HG02642 (cell line): ENCODE data around the gene IL21R.

Source experiments
- ATAC-seq: cut with Tn5 transposase; IDR thresholded peaks from one replicate; pipeline ENCODE4 v1.9.1; 2021; ENCODE audit warnings: mild to moderate bottlenecking; ENCODE audit not compliant: unreplicated experiment, poor library complexity

IL21R gene

DNA sequence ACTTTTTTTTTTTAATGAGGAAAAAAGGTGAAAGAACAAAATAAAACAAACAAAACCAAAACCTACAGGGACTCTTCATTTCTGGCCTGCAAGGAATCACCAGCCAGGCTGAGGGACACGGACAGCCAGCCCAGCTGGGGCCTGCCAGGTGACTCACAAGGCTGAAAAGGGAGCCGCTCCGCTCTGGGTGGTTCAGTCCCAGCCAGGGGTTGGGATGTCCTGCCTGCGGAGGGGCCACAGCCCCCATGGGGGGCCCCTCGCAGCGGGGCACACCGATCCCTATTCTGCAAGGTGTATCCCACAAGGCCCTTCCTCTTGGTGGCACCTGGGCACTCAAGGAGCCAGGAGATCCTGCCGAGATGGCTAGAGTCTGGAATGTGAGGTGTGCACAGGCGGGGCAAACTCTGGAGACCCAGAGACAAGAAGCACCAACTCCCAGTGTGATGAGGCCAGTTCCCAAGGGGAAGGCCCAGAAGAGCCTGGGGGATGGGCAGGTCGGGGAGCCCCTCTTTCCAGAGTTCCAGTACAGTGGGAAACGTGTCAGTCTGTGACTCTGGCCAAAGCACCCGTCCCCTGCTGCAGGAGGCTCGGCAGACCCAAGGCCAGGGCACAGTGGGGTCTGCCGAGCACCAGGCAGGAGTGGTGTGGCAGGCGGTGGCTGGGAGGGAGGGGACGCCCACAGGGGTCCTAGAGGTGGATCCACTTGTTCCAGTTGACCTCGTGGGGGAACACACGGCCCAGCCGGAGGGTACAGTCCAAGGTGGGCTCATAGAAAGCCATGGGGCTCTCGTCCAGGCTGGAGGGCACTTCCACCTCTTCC, 58.9 kb downstream of the IL21R start:
- ATAC-seq, result no peak

DNA sequence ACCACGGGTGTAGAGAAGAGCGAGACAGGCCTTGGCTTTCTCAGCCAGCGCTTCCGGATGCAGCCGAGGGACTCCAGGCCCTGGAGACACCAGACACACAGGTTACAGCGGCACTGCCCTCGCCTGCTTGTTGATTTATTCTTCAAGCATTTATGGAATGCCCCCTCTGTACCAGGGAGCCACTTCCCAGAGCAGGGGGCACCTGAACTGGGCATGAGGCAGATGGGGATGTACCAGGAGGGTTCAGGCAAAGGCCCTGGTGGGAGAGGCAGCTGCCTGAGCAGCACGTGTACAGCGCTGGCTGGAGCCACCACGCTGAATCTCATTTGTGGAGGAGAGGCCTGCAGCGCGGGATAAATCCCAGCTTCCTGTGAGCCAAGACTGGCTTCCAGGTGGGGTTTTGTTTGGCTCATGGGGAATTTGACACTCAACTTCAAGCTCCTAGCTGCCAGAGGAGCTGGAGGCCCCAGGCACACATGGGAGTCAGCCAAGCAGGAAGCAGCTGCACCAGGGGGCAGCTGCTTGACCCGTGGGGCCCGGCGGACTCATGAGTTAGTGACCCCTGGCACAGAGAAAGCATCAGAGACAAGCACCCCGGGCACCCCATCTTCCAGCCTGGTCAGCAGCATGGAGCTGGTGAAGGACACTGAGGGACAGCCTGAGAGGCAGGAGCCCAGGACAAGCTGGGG, 59.7 kb downstream of the IL21R start:
- no peak for ATAC-seq

DNA sequence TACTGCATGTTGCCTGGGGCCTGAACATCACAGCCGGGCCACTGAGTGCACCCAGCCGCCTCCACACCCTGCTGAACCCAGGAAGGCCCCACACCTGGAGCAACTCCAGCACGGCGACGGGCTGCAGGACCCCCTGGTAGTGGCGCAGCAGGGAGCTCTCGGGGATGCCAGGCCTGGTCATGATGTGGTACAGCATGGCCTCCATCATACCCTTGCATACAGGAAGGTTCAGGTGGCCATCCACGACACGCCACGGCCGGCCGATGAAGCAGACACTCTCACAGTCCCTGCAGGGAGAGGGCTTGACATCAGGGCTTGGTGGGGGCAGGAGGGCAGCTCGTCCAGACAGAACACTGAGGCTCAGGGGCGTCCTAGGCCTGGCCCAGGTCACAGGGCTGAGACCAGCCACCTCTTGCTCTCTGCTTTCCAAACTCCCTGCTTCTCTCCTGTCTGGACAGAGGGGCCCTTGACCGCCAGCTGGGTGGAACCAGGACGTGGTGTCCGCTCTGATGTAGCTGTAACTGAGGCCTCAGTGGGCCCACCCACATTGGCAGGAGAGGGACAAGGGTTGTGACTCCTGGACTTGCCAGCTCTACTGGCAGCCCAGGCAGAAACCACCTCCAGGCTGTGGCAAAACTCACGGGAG, 60.3 kb downstream of the IL21R start:
- ATAC-seq, result no peak

GRCh38 chr16:27462846-27463682, 61.1 kb downstream of the IL21R start:
- ATAC-seq, result no peak

GRCh38 chr16:27463741-27464591, 62.0 kb downstream of the IL21R start:
- no peak for ATAC-seq

DNA sequence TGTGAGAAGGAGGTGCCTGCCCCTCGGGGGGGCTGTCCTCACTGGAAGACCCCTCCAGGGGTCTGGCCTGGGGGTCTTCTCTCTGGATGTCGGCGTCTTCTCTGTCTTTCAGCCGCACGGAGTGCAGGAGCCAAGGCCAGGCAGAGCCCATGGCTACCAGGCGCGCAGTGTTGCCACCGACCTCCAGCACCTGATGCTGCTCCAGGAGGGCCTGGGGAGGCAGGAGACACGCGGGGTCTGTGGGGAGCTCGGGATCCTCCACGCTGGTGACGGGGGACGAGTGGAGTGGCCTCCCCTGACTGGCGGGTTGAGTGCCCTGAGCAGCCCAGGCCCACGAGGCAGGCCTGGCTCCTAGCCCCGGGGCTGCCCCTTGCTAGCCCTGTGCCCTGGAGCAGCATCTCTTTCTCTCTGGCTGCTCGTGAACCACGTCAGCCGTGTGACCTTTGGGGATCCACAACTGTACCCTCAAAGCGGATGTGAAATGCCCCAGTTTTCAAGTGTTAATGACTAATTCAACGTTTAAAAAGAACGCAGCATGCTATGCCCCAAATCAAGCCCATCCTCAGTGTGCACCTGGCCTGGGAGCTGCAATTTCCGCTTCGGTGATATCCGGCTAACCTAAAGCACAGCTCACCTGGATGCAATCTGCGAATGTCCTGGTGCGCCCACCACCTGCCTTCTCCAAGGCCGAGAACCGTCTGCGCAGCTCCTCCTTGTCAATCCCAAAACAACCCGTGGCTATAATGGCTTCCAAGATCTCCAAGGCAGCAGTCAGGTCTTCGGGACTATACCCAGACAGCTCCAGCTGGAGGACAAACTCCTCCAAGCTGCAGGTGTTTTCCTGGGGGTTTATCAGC, 62.9 kb downstream of the IL21R start:
- ATAC-seq, result no peak

DNA sequence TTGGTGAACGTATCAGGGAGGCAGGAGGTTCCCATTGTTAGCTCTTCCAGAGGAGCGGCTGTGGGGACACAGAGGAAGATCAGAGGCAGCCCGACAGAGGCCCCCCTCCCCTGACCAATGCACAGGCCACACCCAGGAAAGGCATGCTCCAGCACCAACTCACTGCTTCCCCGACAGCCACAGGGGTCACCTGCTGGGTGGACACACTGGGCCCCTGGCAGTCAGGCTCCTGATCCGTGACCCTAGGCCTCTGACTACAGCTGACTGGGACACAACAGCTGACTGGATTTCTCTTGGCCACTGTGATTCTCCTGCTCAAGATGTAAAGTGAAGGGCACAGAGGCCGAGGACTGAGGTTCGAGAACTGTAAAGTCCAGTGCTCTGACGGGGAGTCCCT, 63.5 kb downstream of the IL21R start:
- ATAC-seq, result no peak

- ATAC-seq, result no peak
Measured at GRCh38 chr16:27468941-27469531, 67.1 kb downstream of the IL21R start.

DNA sequence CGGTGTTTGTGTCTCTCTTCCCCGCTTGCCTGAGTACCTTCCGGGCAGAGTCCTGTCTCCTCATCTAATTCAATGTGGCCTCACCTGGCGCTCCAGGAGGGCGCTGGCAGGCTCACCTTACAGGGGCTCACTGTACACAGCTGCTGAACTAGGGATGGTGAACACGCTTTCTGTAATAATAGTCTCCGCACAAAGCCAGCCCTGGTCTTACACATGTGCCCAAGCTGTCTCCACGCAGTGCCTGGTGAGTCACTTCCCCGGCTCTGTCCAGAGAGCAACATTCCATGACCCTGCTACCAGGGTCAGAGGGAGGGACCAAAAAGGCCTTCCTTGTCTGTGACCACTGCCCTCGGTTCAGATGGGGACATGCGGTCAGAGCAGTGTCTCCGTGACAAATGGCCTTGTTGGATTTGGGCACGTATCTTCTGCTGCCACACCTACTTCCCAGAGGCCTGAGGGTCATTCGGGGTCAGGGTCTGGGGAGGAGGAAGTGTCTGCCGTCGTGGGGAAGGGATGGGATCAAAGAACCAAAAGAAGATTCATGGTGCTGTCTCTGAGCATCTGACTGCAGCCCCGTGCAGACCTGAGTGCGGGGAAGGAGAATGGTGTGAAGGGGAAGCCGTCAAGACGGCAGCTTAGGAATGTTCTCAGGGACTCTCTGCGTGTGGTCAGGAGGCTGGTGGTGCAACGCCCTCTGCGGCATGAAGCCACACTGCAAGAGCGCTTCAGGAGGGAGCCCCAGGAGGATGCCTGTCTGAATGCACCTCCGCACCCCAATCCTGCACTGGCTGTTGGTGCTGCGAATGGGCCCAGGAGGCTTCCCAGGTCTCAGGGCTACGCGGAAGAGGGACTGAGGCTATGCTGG, 68.8 kb downstream of the IL21R start:
- no peak for ATAC-seq

GRCh38 chr16:27471661-27472060, 69.7 kb downstream of the IL21R start:
- ATAC-seq, result no peak

GRCh38 chr16:27472091-27473020, 70.4 kb downstream of the IL21R start:
- no peak for ATAC-seq

- ATAC-seq, result no peak
Measured at GRCh38 chr16:27473101-27473900, 71.3 kb downstream of the IL21R start.

DNA sequence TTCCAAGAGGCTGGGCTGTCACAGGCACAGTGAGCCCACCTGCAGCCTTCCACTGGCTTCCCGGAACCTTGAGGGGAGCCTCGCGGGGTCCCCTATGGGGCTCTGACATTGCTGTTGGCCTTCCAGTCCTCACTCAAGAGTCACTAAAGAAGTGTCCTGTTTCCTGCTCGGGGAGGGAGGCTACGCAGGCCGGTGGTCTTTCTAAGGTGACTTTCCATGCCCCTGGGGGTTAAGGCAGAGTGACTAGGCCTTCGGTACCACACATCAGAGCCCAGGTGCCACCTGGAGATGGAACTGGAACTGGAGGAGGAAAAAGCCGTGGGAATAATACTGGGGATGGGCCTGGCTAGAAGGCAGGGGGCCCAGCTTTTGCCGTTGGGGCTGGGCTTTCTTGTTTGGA, 72.1 kb downstream of the IL21R start:
- ATAC-seq, result no peak

DNA sequence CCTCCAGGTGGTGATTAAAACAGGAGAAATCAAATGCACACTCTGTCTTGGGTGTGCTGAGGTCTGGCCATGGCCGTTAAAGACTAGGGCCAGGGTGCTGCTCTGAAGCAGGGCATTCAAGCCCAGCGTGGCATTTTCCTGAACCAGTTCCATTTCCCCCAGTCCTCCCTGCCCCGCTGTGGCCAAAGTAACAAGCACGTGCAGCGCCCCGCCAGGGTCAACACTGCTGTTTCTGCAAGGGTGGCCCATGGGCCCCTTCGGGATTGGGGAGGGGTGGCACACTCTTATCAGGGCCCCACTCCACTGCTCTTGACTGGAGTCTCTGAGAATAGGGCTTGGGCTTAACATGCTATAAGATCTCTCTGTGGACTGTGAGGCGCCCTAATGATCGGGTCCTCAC, 72.9 kb downstream of the IL21R start:
- no peak for ATAC-seq

DNA sequence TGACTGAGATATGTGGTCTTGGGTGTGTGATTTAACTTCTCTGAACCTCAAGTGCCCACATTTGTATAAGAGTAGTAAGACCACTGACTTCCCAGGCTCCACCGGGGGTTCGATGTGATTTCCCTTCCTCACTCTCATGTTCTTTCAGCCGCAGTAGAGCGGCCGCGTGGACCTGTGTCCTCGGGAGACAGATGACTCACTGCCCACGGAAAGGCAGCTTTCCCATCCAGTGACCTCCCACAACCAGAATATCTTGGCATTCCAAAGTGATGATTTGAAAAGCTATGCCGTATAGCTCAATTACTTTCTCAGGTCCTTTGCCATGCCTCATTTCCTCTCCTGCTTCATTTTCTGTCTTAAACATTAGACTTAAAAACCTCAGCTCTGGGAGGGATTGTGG, 73.6 kb downstream of the IL21R start:
- ATAC-seq, result no peak

DNA sequence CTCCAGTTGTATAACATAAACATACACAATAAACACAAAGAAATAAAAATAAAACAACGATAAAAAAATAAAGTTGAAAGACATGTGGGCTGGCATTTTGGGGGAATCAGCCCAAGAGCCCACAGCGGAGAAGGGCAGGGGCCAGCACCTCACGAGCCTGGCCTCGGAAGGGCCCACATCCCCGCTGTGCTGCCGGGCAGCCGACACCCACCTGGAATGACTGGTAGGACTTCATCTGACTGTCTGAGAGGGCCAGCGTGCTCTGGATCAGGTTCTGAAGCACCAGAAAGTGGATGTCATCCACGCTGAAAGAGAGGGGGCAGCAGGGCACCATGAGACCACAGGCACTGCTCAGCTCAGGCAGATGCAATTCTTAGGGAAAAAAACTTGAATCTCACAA, 74.3 kb downstream of the IL21R start:
- no peak for ATAC-seq
